H1 (cell line): ENCODE measurements around the gene CHD9. TPM values are rescaled to one million over a fixed set of nuclear protein-coding genes. Genes with fewer than 3 reads are reported as not detected.

Source experiments
- CTCF ChIA-PET: fragments of 300-600 bp; sonication (Branson Sonifier 250); formaldehyde crosslinking; loops from one replicate; lab custom pipeline; 2021; ENCODE audit not compliant: partially characterized antibody; lab: Charles Lee
- POLR2A ChIA-PET: fragments of 300-600 bp; sonication (Branson Sonifier 250); formaldehyde crosslinking; loops from one replicate; lab custom pipeline; 2021; ENCODE audit warnings: inconsistent platforms; ENCODE audit not compliant: partially characterized antibody; lab: Charles Lee
- DNase-seq, 2 experiments: peaks; one replicate each; pipeline versions ENCODE4 v3.0.0 to v3.0.0-alpha.2; 2010 to 2022; ENCODE audit warnings: low spot score in 2 of 2, low read depth in 1 of 2, mixed read lengths in 1 of 2
- FAIRE-seq: peaks from 2 replicates; lab custom pipeline; 2011; peaks lifted over from hg19 to GRCh38; lab: Jason Lieb, UNC
- H2AFZ ChIP-seq: 2 replicates; pipeline ENCODE4 v1.8.1; 2012; ENCODE audit warnings: low read length, inconsistent platforms
- H2AK5ac ChIP-seq: 2 replicates; pipeline ENCODE4 v1.6.1; 2013; ENCODE audit warnings: low read depth, low read length
- H2BK120ac ChIP-seq: replicated peaks from 2 replicates; pipeline ENCODE3; 2013; ENCODE audit warnings: low read depth, low read length, inconsistent platforms
- H2BK12ac ChIP-seq: 2 replicates; pipeline ENCODE4 v1.6.1; 2013; ENCODE audit warnings: low read depth, low read length
- H2BK15ac ChIP-seq: 2 replicates; pipeline ENCODE4 v1.6.1; 2013; ENCODE audit warnings: low read length
- H2BK20ac ChIP-seq: 2 replicates; pipeline ENCODE4 v1.6.1; 2013; ENCODE audit warnings: low read length
- H2BK5ac ChIP-seq: 2 replicates; pipeline ENCODE4 v1.6.1; 2013; ENCODE audit warnings: low read depth, low read length
- H3K14ac ChIP-seq: 2 replicates; pipeline ENCODE4 v1.6.1; 2013; ENCODE audit warnings: inconsistent platforms; ENCODE audit not compliant: insufficient read length
- H3K18ac ChIP-seq: 2 replicates; pipeline ENCODE4 v1.6.1; 2013; ENCODE audit warnings: low read length; ENCODE audit errors: extremely low read depth
- H3K23ac ChIP-seq: 2 replicates; pipeline ENCODE4 v1.6.1; 2013; ENCODE audit warnings: inconsistent platforms; ENCODE audit not compliant: insufficient read length
- H3K23me2 ChIP-seq: 2 replicates; pipeline ENCODE4 v1.6.1; 2013; ENCODE audit warnings: low read depth, low read length
- H3K27ac ChIP-seq: 2 replicates; pipeline ENCODE4 v1.6.1; 2011; ENCODE audit warnings: low read depth, low read length, inconsistent platforms
- H3K27me3 ChIP-seq, 4 experiments: replicated peaks in 1 of 4; 1 replicate in 1 of 4; 2 replicates in 3 of 4; pipeline versions ENCODE4 v1.6.1 to v1.8.1; 2011 to 2013; ENCODE audit warnings: low read length in 3 of 4, mild to moderate bottlenecking in 3 of 4, inconsistent platforms in 2 of 4, mixed read lengths in 2 of 4, moderate library complexity in 1 of 4; ENCODE audit not compliant: control insufficient read depth in 3 of 4, insufficient read depth in 3 of 4; ENCODE audit errors: extremely low read depth in 1 of 4
- H3K36me3 ChIP-seq, 4 experiments: 2 replicates each; pipeline versions ENCODE4 v1.6.1 to v1.8.1; 2011 to 2013; ENCODE audit warnings: mild to moderate bottlenecking in 4 of 4, low read length in 3 of 4, moderate library complexity in 2 of 4, control low read depth in 1 of 4, inconsistent platforms in 1 of 4; ENCODE audit not compliant: insufficient read depth in 4 of 4, control insufficient read depth in 2 of 4
- H3K4ac ChIP-seq: replicated peaks from 2 replicates; pipeline ENCODE3; 2013; ENCODE audit warnings: low read length, low read depth, mixed read lengths, inconsistent platforms; ENCODE audit not compliant: insufficient read length
- H3K4me1 ChIP-seq, 4 experiments: replicated peaks in 1 of 4; 1 replicate in 1 of 4; 2 replicates in 3 of 4; pipeline versions ENCODE4 v1.6.1 to v1.8.1; 2011 to 2013; ENCODE audit warnings: low read length in 3 of 4, inconsistent platforms in 2 of 4, mixed read lengths in 1 of 4; ENCODE audit not compliant: insufficient read depth in 4 of 4, control insufficient read depth in 3 of 4
- H3K4me2 ChIP-seq, 2 experiments: 2 replicates each; pipeline versions ENCODE4 v1.6.1 to v1.8.1; 2011 to 2013; ENCODE audit warnings: low read depth in 2 of 2, low read length in 2 of 2, control low read depth in 1 of 2, inconsistent platforms in 1 of 2, mild to moderate bottlenecking in 1 of 2; ENCODE audit not compliant: insufficient read depth in 1 of 2
- H3K4me3 ChIP-seq, 4 experiments: fragments of 200-600, 300-600 bp in 1 of 4; sonication (generic), shearing (Covaris generic), sonication (Bioruptor Twin) in 1 of 4; 2 replicates each; pipeline versions ENCODE4 v1.5.1 to v1.8.1; 2011 to 2016; ENCODE audit warnings: low read length in 4 of 4, low read depth in 3 of 4, control low read depth in 2 of 4, inconsistent platforms in 2 of 4, mild to moderate bottlenecking in 2 of 4, mixed read lengths in 1 of 4, moderate library complexity in 1 of 4; ENCODE audit not compliant: insufficient read depth in 2 of 4; ENCODE audit errors: extremely low read depth in 1 of 4
- H3K56ac ChIP-seq: replicated peaks from 2 replicates; pipeline ENCODE3; 2013; ENCODE audit warnings: low read depth, mild to moderate bottlenecking, mixed read lengths, low read length, inconsistent platforms; ENCODE audit not compliant: insufficient read length
- H3K79me1 ChIP-seq: 2 replicates; pipeline ENCODE4 v1.6.1; 2013; ENCODE audit warnings: low read depth, low read length, control low read depth
- H3K79me2 ChIP-seq, 2 experiments: 2 replicates each; pipeline versions ENCODE4 v1.6.1 to v1.8.1; 2012 to 2013; ENCODE audit warnings: low read length in 2 of 2, mild to moderate bottlenecking in 2 of 2, inconsistent platforms in 1 of 2; ENCODE audit not compliant: insufficient read depth in 2 of 2, control insufficient read depth in 1 of 2
- H3K9ac ChIP-seq, 4 experiments: replicated peaks in 1 of 4; 1 replicate in 1 of 4; 2 replicates in 3 of 4; pipeline versions ENCODE4 v1.6.1 to v1.8.1; 2011 to 2013; ENCODE audit warnings: low read depth in 3 of 4, low read length in 3 of 4, control low read depth in 2 of 4, mild to moderate bottlenecking in 2 of 4, moderate library complexity in 2 of 4, inconsistent platforms in 1 of 4; ENCODE audit errors: extremely low read depth in 1 of 4
- H3K9me3 ChIP-seq, 2 experiments: 2 replicates each; pipeline versions ENCODE4 v1.6.1 to v1.8.1; 2012 to 2013; ENCODE audit warnings: mild to moderate bottlenecking in 2 of 2, moderate library complexity in 2 of 2, control low read depth in 1 of 2, inconsistent platforms in 1 of 2, low read depth in 1 of 2, low read length in 1 of 2, mixed read lengths in 1 of 2; ENCODE audit not compliant: insufficient read depth in 2 of 2
- H4K20me1 ChIP-seq, 2 experiments: replicated peaks in 1 of 2; 2 replicates each; pipeline versions ENCODE3 to v1.8.1; 2011 to 2013; ENCODE audit warnings: inconsistent platforms in 2 of 2, low read length in 2 of 2, mild to moderate bottlenecking in 1 of 2; ENCODE audit not compliant: insufficient read depth in 2 of 2, control insufficient read depth in 1 of 2
- H4K5ac ChIP-seq: 2 replicates; pipeline ENCODE4 v1.6.1; 2013; ENCODE audit warnings: low read length, low read depth, mixed read lengths, inconsistent platforms; ENCODE audit not compliant: insufficient read length
- H4K8ac ChIP-seq: 2 replicates; pipeline ENCODE4 v1.8.0; 2013; ENCODE audit warnings: mild to moderate bottlenecking, moderate library complexity, low read length, inconsistent platforms; ENCODE audit not compliant: insufficient read depth; ENCODE audit errors: extremely low read depth
- H4K91ac ChIP-seq: replicated peaks from 2 replicates; pipeline ENCODE3; 2013; ENCODE audit warnings: low read length, mixed read lengths, inconsistent platforms; ENCODE audit not compliant: insufficient read length
- BACH1 ChIP-seq: IDR thresholded peaks from 2 replicates; pipeline ENCODE4 v1.6.1; 2012; ENCODE audit warnings: low read length, improper control_type of control experiment
- CEBPB ChIP-seq: IDR thresholded peaks from 2 replicates; pipeline ENCODE4 v1.6.1; 2012; ENCODE audit warnings: low read depth, low read length
- NANOG ChIP-seq: IDR thresholded peaks from 2 replicates; pipeline ENCODE4 v1.6.1; 2011; ENCODE audit warnings: low read length, low read depth, mild to moderate bottlenecking, inconsistent platforms; ENCODE audit not compliant: insufficient read depth, poor library complexity, severe bottlenecking
- NRF1 ChIP-seq: IDR thresholded peaks from 2 replicates; pipeline ENCODE4 v1.6.1; 2011; ENCODE audit warnings: mild to moderate bottlenecking, low read depth, low read length, improper control_type of control experiment
- SP1 ChIP-seq: IDR thresholded peaks from 2 replicates; pipeline ENCODE4 v1.6.1; 2011; ENCODE audit warnings: low read depth, low read length
- SUZ12 ChIP-seq: fragments of 200-600 bp; sonication (generic); IDR thresholded peaks from 2 replicates; pipeline ENCODE4 v1.6.1; 2012; ENCODE audit warnings: mild to moderate bottlenecking, inconsistent platforms, low read length, moderate library complexity, mixed read lengths
- WGBS, 2 experiments: shearing (Covaris generic) in 1 of 2; methylation state at CpG; one replicate each; pipeline versions ENCODE4 v1.1.6 to v1.1.7; 2013 to 2015; ENCODE audit warnings: low lambda C conversion rate in 2 of 2, mixed read lengths in 2 of 2, inconsistent platforms in 1 of 2, low coverage in 1 of 2, missing lambda C conversion rate in 1 of 2; ENCODE audit not compliant: insufficient replicate concordance in 2 of 2, insufficient coverage in 1 of 2, insufficient read length in 1 of 2; ENCODE audit errors: extremely low coverage in 1 of 2, missing lambda C conversion rate in 1 of 2; 5-methylcytosine and 5-hydroxymethylcytosine counted together
- polyA plus RNA-seq, 7 experiments: library from polyadenylated mRNA; depleted of rRNA in 3 of 7; stranded (reverse) in 5 of 7; unstranded in 2 of 7; fragments of >200 nt in 5 of 7; fragments of 200-250 nt in 2 of 7; gene quantifications; 1 replicate in 5 of 7; 2 replicates in 1 of 7; 4 replicates in 1 of 7; pipeline versions ENCODE4 v1.2.1 to v1.2.3, GENCODE V29; 2011 to 2013; ENCODE audit warnings: missing spikeins in 2 of 7, mixed read lengths in 2 of 7
- total RNA-seq: library from RNA; stranded (reverse); fragmentation: NEBNext Ultra II Directional; extraction: Animal tissue kit (Norgen Biotek cat#: 25700); gene quantifications from 2 replicates; pipeline ENCODE4 v1.2.1, GENCODE V29; 2021

The CHD9 gene
- total and polyA plus RNA-seq, 2 of the 8 experiments (the other 6 are each of a cell fraction or from before 2014, with no cell fraction given): 9.9 to 32.4 TPM

DNA sequence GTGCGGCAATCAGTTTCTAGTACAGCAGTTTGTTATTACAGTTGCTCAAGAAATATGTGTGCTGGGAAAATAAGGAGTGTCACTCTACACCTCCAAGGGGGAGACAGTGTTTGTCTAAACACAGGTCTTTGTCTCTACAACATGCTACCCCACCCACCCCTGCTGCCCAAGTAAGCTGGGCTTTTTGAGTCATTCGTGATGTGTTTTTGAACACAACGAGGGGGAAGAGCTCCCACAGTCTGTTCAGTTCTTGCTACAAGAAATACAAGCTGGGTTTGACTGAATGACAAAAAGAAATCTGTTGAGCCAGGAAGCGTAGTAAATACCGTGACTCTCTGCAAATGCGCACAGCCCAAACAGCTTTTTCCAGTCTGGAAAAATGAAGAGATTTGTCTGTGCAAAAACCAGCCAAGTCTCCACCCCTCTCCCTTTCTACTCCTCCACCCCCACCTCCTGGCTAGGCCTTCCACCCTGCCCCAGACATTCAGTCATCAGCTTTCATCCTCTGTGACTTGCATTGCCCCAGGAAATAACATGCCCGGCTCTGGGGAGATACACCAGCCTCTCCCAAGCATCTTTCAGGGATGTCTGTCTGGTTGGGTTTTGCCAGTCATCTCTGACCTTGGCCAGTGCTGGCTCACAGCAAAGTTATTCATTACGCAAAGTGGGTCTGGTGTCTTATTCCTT lies 25.7 kb downstream of the CHD9 start:
- no peak for TF ChIP-seq CEBPB
- TF ChIP-seq SUZ12: no peak
- TF ChIP-seq NRF1: no peak
- TF ChIP-seq NANOG: no peak
- no peak for TF ChIP-seq BACH1
- TF ChIP-seq SP1: no peak
- Histone ChIP-seq H3K23me2 (no peaks in the 10 kb centered on the region), H3K79me1 (peaks cover 5% of the 10 kb centered on the region; the same call in 1 of the 2 replicates), H3K79me2 (peaks cover 0 to 19% of the 10 kb centered on the region in 2 experiments; a peak in 2 of 4 replicates), H3K36me3 (peaks cover 0 to 4% (median under 1%) of the 10 kb centered on the region in 4 experiments; a peak in 3 of 8 replicates), H4K20me1 (no peaks in the 10 kb centered on the region), H2BK5ac (peak overlapping the region; percentile 10; the same call in 1 of the 2 replicates), H4K5ac (no peak overlapping the region), H3K4ac (no peak overlapping the region), H3K14ac (no peak overlapping the region), H3K18ac (no peak overlapping the region; the same call in 1 of the 2 replicates), H4K8ac (no peak overlapping the region), H2BK12ac (no peak overlapping the region), H3K9ac (no peak overlapping the region; a peak in 1 of 7 replicates), H2BK120ac (no peak overlapping the region), H3K4me2 (peak overlapping the region in 1 of 2 experiments; percentile 24; a peak in 2 of 4 replicates), H2BK20ac (no peak overlapping the region), H3K27ac (no peak overlapping the region), H3K9me3 (0 out of 4 replicates have a peak, but pooled peaks cover under 1 to 2% of the 10 kb centered on the region in 2 experiments), H3K56ac (no peak overlapping the region), H2BK15ac (0 out of 2 replicates have a peak overlapping the region, but pooled peaks have one; percentile 47), H3K4me3 (peak overlapping the region in 1 of 4 experiments; percentile 0; a peak in 1 of 8 replicates), H3K4me1 (peaks cover 7 to 25% (median 19%) of the 10 kb centered on the region in 4 experiments; a peak in 4 of 7 replicates), H4K91ac (no peak overlapping the region), H3K23ac (no peak overlapping the region), H2AFZ (no peak overlapping the region), H2AK5ac (no peak overlapping the region), H3K27me3 (no peaks in the 10 kb centered on the region)
- WGBS, 2 experiments: 82% methylated on average over 8 of the region's 8 CpGs; no CpG with 5 or more reads in 1 of the 2 experiments
- no peak for FAIRE-seq
- DNase-seq: no peak
- ChIA-PET CTCF (interaction anchor here (0.6 to 2.2 kb wide), 4 partner anchors 8 to 92 kb away, joined by 3 to 7 read pairs (median 4); partner anchors contain the start of gene CHD9), POLR2A (interaction anchor here (0.7 to 3.1 kb wide), 8 partner anchors 11 to 70 kb away, joined by 3 to 10 read pairs (median 4); no protein-coding TSS in a partner anchor)
